Activated CD8-positive, alpha-beta T cell treated with anti-CD3 and anti-CD28 coated beads for 36 hours (primary cell): ENCODE data around the gene ADD3. TPM values are rescaled to one million over a fixed set of nuclear protein-coding genes. Genes with fewer than 3 reads are reported as not detected.

Source experiments
- ATAC-seq: fragments of 200-7000 bp; cut with Tn5 transposase; one replicate; pipeline ENCODE4 v1.10.0; 2021; ENCODE audit warnings: mild to moderate bottlenecking, moderate library complexity
- CTCF ChIA-PET: fragments of 350-600 bp; sonication (Branson Sonifier 250); formaldehyde crosslinking; loops from one replicate; lab custom pipeline; 2021; ENCODE audit warnings: antibody characterized with exemption; lab: Charles Lee
- POLR2A ChIA-PET: fragments of 350-600 bp; sonication (Branson Sonifier 250); formaldehyde crosslinking; loops from one replicate; lab custom pipeline; 2021; ENCODE audit warnings: antibody characterized with exemption; lab: Charles Lee
- DNase-seq: peaks from one replicate; pipeline ENCODE4 v3.0.0-alpha.2; 2020
- H3K27ac Mint-ChIP-seq: one replicate; pipeline ENCODE4 v1.8.0; 2021; ENCODE audit warnings: mild to moderate bottlenecking, mixed read lengths
- H3K27me3 Mint-ChIP-seq: one replicate; pipeline ENCODE4 v1.8.0; 2021; ENCODE audit warnings: mixed read lengths
- H3K36me3 Mint-ChIP-seq: one replicate; pipeline ENCODE4 v1.8.0; 2021; ENCODE audit warnings: low read depth, mixed read lengths
- H3K4me1 Mint-ChIP-seq: one replicate; pipeline ENCODE4 v1.8.0; 2021; ENCODE audit warnings: low read depth, mixed read lengths
- H3K4me3 Mint-ChIP-seq: one replicate; pipeline ENCODE4 v1.8.0; 2021; ENCODE audit warnings: mild to moderate bottlenecking, moderate library complexity, mixed read lengths
- H3K9me3 Mint-ChIP-seq: one replicate; pipeline ENCODE4 v1.8.0; 2021; ENCODE audit warnings: mixed read lengths
- CTCF ChIP-seq: fragments of 200-600 bp; IDR thresholded peaks from one replicate; pipeline ENCODE4 v1.8.0; 2022; ENCODE audit warnings: antibody characterized with exemption, mild to moderate bottlenecking
- intact Hi-C: fragments of 100-400 bp; cut with micrococcal nuclease; formaldehyde crosslinking; loops from one replicate; pipeline ENCODE4 v1.10.0; 2022
- total RNA-seq, 2 experiments: library from RNA; stranded (reverse); gene quantifications; one replicate each; pipeline ENCODE4 v1.2.3, GENCODE V29; 2021

The ADD3 gene
- total RNA-seq, 2 experiments from 2014 or later: 66.8 to 77.0 TPM

GRCh38 chr10:110075686-110076085, 67.9 kb downstream of the ADD3 start:
- H3K4me3 Mint-ChIP-seq: no peak overlapping the region
- no peaks in the 10 kb centered on the region for H3K27me3 Mint-ChIP-seq
- ATAC-seq (no peak), DNase-seq (no peak)
- ChIA-PET POLR2A (no interaction called here), CTCF (interaction anchor here (0.7 to 2.6 kb wide), 6 partner anchors 8 to 191 kb away, joined by 3 to 10 read pairs (median 4); no protein-coding TSS in a partner anchor)
- no peaks in the 10 kb centered on the region for H3K9me3 Mint-ChIP-seq
- TF ChIP-seq CTCF: no peak
- intact Hi-C loops: no loop called here
- peaks cover 84% of the 10 kb centered on the region for H3K4me1 Mint-ChIP-seq
- H3K36me3 Mint-ChIP-seq: peaks cover 2% of the 10 kb centered on the region
- peak overlapping the region; percentile 59 for H3K27ac Mint-ChIP-seq

- POLR2A ChIA-PET: interaction anchor here (0.7 to 1.5 kb wide), 6 partner anchors 8 to 155 kb away, joined by 3 to 6 read pairs (median 3); no protein-coding TSS in a partner anchor
- CTCF ChIA-PET: interaction anchor here (0.7 to 2.8 kb wide), 9 partner anchors 9 to 192 kb away, joined by 3 to 20 read pairs (median 4); no protein-coding TSS in a partner anchor
- H3K4me1 Mint-ChIP-seq: peaks cover 83% of the 10 kb centered on the region
- peaks cover 2% of the 10 kb centered on the region for H3K36me3 Mint-ChIP-seq
- intact Hi-C loops: no loop called here
- no peaks in the 10 kb centered on the region for H3K9me3 Mint-ChIP-seq
- H3K27me3 Mint-ChIP-seq: no peaks in the 10 kb centered on the region
- DNase-seq (peak; percentile 41), ATAC-seq (peak; percentile 60)
- peak overlapping the region; percentile 92 for H3K27ac Mint-ChIP-seq
- no peak for TF ChIP-seq CTCF
- H3K4me3 Mint-ChIP-seq: peak overlapping the region; percentile 73
Observed at GRCh38 chr10:110076559-110077318, 69.0 kb downstream of the ADD3 start.

GRCh38 chr10:110077436-110078130, 69.8 kb downstream of the ADD3 start:
- peak overlapping the region; percentile 92 for H3K27ac Mint-ChIP-seq
- H3K9me3 Mint-ChIP-seq: no peaks in the 10 kb centered on the region
- H3K4me3 Mint-ChIP-seq: peak overlapping the region; percentile 73
- POLR2A ChIA-PET: interaction anchor here (0.8 to 1.6 kb wide), 6 partner anchors 9 to 69 kb away, joined by 3 to 6 read pairs (median 3); no protein-coding TSS in a partner anchor
- no peak for TF ChIP-seq CTCF
- DNase-seq: peak; percentile 44
- peaks cover 85% of the 10 kb centered on the region for H3K4me1 Mint-ChIP-seq
- ATAC-seq: peak; percentile 40
- intact Hi-C loops: no loop called here
- CTCF ChIA-PET: interaction anchor here (0.7 to 2.8 kb wide), 10 partner anchors 10 to 193 kb away, joined by 3 to 20 read pairs (median 4); no protein-coding TSS in a partner anchor
- H3K36me3 Mint-ChIP-seq: peaks cover 5% of the 10 kb centered on the region
- H3K27me3 Mint-ChIP-seq: no peaks in the 10 kb centered on the region

GRCh38 chr10:110078317-110078716, 70.5 kb downstream of the ADD3 start:
- peak overlapping the region; percentile 92 for H3K27ac Mint-ChIP-seq
- H3K36me3 Mint-ChIP-seq: peaks cover 10% of the 10 kb centered on the region
- TF ChIP-seq CTCF: no peak
- ChIA-PET POLR2A (interaction anchor here (1.1 to 1.6 kb wide), 2 partner anchors 10 to 70 kb away, joined by 3 to 4 read pairs; no protein-coding TSS in a partner anchor), CTCF (interaction anchor here (0.8 to 2.8 kb wide), 5 partner anchors 11 to 194 kb away, joined by 3 to 20 read pairs (median 5); no protein-coding TSS in a partner anchor)
- H3K27me3 Mint-ChIP-seq: no peaks in the 10 kb centered on the region
- peak overlapping the region; percentile 73 for H3K4me3 Mint-ChIP-seq
- peaks cover 4% of the 10 kb centered on the region for H3K9me3 Mint-ChIP-seq
- ATAC-seq (no peak), DNase-seq (no peak)
- intact Hi-C loops: no loop called here
- peaks cover 87% of the 10 kb centered on the region for H3K4me1 Mint-ChIP-seq
